ENCODE data around the gene GNAO1.

Gene GNAO1

GRCh38 chr16:56343661-56344517, 152.6 kb downstream of the GNAO1 start:
- TF ChIP-seq BHLHE40 (IDR thresholded peaks at IDR 0.05; ENCODE audit: borderline replicate concordance) (no peak), PKNOX1 (IDR thresholded peaks at IDR 0.05) (no peak), FOXK2 (IDR thresholded peaks at IDR 0.05) (no peak), TARDBP (IDR thresholded peaks at IDR 0.05) (no peak), ARNT (IDR thresholded peaks at IDR 0.05) (no peak), SP1 (IDR thresholded peaks at IDR 0.05) (no peak), HDGF (IDR thresholded peaks at IDR 0.05; ENCODE audit: borderline replicate concordance) (no peak), LEF1 (IDR thresholded peaks at IDR 0.05; ENCODE audit: borderline replicate concordance) (no peak), L3MBTL2 (conservative IDR thresholded peaks at IDR 0.05) (no peak), CTBP1 (IDR thresholded peaks at IDR 0.05; ENCODE audit: borderline replicate concordance) (no peak), ELF4 (IDR thresholded peaks at IDR 0.05) (no peak), FOXM1 (IDR thresholded peaks at IDR 0.05; ENCODE audit: borderline replicate concordance) (no peak)
- no peak for DNase-seq (ENCODE audit: extremely low spot score)
- POLR2A ChIA-PET = no interaction called here

GRCh38 chr16:56344518-56345405, 153.5 kb downstream of the GNAO1 start:
- POLR2A ChIA-PET = no interaction called here
- no peak for DNase-seq (ENCODE audit: extremely low spot score)
- TF ChIP-seq BHLHE40 (IDR thresholded peaks at IDR 0.05; ENCODE audit: borderline replicate concordance) (no peak), ELF4 (IDR thresholded peaks at IDR 0.05) (no peak), PKNOX1 (IDR thresholded peaks at IDR 0.05) (no peak), ARNT (IDR thresholded peaks at IDR 0.05) (no peak), NFRKB (IDR thresholded peaks at IDR 0.05) (no peak), FOXK2 (IDR thresholded peaks at IDR 0.05) (no peak), ZNF384 (IDR thresholded peaks at IDR 0.05) (no peak), CTBP1 (IDR thresholded peaks at IDR 0.05; ENCODE audit: borderline replicate concordance) (no peak), HDGF (IDR thresholded peaks at IDR 0.05; ENCODE audit: borderline replicate concordance) (no peak), L3MBTL2 (conservative IDR thresholded peaks at IDR 0.05) (no peak), SUZ12 (IDR thresholded peaks at IDR 0.05) (no peak), SP1 (IDR thresholded peaks at IDR 0.05) (no peak), TARDBP (IDR thresholded peaks at IDR 0.05) (no peak)
- CTCF ChIA-PET = no interaction called here

More at GRCh38 chr16:56343661-56344517, 152.6 kb downstream of the GNAO1 start:
- CTCF ChIA-PET = no interaction called here

- CTCF ChIA-PET = no interaction called here
- no peak for DNase-seq (ENCODE audit: extremely low spot score)
- no peak for TF ChIP-seq CTBP1 (IDR thresholded peaks at IDR 0.05; ENCODE audit: borderline replicate concordance)
- TF ChIP-seq BHLHE40 (IDR thresholded peaks at IDR 0.05; ENCODE audit: borderline replicate concordance) = no peak
- TF ChIP-seq FOXK2 (IDR thresholded peaks at IDR 0.05) = no peak
- TF ChIP-seq ARNT (IDR thresholded peaks at IDR 0.05) = no peak
- POLR2A ChIA-PET = no interaction called here
These were observed 154.2 kb downstream of the GNAO1 start for GRCh38 chr16:56345406-56346050.

GRCh38 chr16:56346131-56346890, 155.0 kb downstream of the GNAO1 start:
- TF ChIP-seq LEF1 (IDR thresholded peaks at IDR 0.05; ENCODE audit: borderline replicate concordance) (no peak), PKNOX1 (IDR thresholded peaks at IDR 0.05) (no peak), FOXA1 (IDR thresholded peaks at IDR 0.05) (no peak), TARDBP (IDR thresholded peaks at IDR 0.05) (no peak), BHLHE40 (IDR thresholded peaks at IDR 0.05; ENCODE audit: borderline replicate concordance) (no peak), ZNF384 (IDR thresholded peaks at IDR 0.05) (no peak), L3MBTL2 (conservative IDR thresholded peaks at IDR 0.05) (no peak), ELF4 (IDR thresholded peaks at IDR 0.05) (no peak), ARNT (IDR thresholded peaks at IDR 0.05) (no peak), NFRKB (IDR thresholded peaks at IDR 0.05) (no peak), SP1 (IDR thresholded peaks at IDR 0.05) (no peak), FOXM1 (IDR thresholded peaks at IDR 0.05; ENCODE audit: borderline replicate concordance) (no peak), HDGF (IDR thresholded peaks at IDR 0.05; ENCODE audit: borderline replicate concordance) (no peak), CTBP1 (IDR thresholded peaks at IDR 0.05; ENCODE audit: borderline replicate concordance) (no peak), FOXK2 (IDR thresholded peaks at IDR 0.05) (no peak), SUZ12 (IDR thresholded peaks at IDR 0.05) (no peak)
- DNase-seq (ENCODE audit: extremely low spot score) = no peak
- CTCF ChIA-PET = no interaction called here
- POLR2A ChIA-PET = interaction anchor here (0.6 kb wide), 1 partner anchor 17 kb away, joined by 3 read pairs; no protein-coding TSS in a partner anchor

GRCh38 chr16:56347166-56347565, 155.9 kb downstream of the GNAO1 start:
- TF ChIP-seq FOXA1 (IDR thresholded peaks at IDR 0.05) (no peak), ZNF384 (IDR thresholded peaks at IDR 0.05) (no peak), HDGF (IDR thresholded peaks at IDR 0.05; ENCODE audit: borderline replicate concordance) (no peak), L3MBTL2 (conservative IDR thresholded peaks at IDR 0.05) (no peak), BHLHE40 (IDR thresholded peaks at IDR 0.05; ENCODE audit: borderline replicate concordance) (no peak), FOXM1 (IDR thresholded peaks at IDR 0.05; ENCODE audit: borderline replicate concordance) (no peak), SP1 (IDR thresholded peaks at IDR 0.05) (no peak), ARNT (IDR thresholded peaks at IDR 0.05) (no peak), PKNOX1 (IDR thresholded peaks at IDR 0.05) (no peak), FOXK2 (IDR thresholded peaks at IDR 0.05) (no peak), SUZ12 (IDR thresholded peaks at IDR 0.05) (no peak), NFRKB (IDR thresholded peaks at IDR 0.05) (no peak), TARDBP (IDR thresholded peaks at IDR 0.05) (no peak), ELF4 (IDR thresholded peaks at IDR 0.05) (no peak), CTBP1 (IDR thresholded peaks at IDR 0.05; ENCODE audit: borderline replicate concordance) (no peak), LEF1 (IDR thresholded peaks at IDR 0.05; ENCODE audit: borderline replicate concordance) (no peak)
- ChIA-PET POLR2A (interaction anchor here (0.6 kb wide), 1 partner anchor 17 kb away, joined by 3 read pairs; no protein-coding TSS in a partner anchor), CTCF (interaction anchor here (0.7 kb wide), 1 partner anchor 1949 kb away, joined by 5 read pairs; no protein-coding TSS in a partner anchor)
- no peak for DNase-seq (ENCODE audit: extremely low spot score)
